Measurements from ENCODE around the gene TSEN2. TPM values are rescaled to one million over a fixed set of nuclear protein-coding genes. Genes with fewer than 3 reads are reported as not detected.
"Not testable (repeated sequence)": the region's sequence is repeated elsewhere in the genome, so short reads cannot be mapped to it uniquely, and the experiment has no call there.

TSEN2 gene
- polyA plus RNA-seq, 1 donor from 2014 or later = 12.4 TPM

DNA sequence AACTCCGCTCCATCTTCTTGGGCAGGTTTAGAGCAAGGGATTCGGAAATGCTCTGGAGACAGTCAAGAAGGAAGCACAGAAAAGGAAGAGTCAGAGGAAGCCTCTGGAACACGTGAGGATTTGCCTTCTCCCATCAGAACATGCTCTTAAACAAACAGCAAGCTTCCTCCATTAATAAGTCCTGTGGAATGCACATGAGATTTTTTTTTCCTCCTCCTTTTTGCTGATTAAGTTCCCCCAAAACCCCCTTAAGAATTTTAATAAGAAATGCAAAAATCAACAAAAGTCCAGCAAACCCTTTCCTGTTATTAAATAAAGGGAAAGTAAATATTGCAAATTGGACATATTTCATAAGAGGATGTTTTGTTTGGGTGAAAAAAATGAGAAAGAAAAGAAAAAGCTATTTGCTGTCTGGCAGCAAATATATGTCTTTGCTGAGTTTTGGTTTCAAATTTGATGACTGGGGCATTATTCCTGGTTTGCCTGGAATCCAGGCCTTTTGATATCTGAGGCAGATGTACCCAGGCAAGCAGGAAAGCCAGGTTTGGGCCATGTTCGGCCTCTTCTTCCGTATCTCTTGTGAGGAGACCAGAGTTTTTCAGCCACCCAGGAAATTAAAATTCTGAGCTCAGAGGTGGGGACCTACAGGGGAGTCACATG is 7.9 kb upstream of the TSEN2 start:
- H3K27me3 Mint-ChIP-seq = peaks cover 3% of the 10 kb centered on the region
- no peaks in the 10 kb centered on the region for H3K36me3 Mint-ChIP-seq
- H3K27ac Mint-ChIP-seq = no peak overlapping the region
- H3K4me1 Mint-ChIP-seq = peaks cover 0 to 3% (median 1%) of the 10 kb centered on the region in 3 donors
- no peaks in the 10 kb centered on the region for H3K9me3 Mint-ChIP-seq
- no peak overlapping the region for H3K4me3 Mint-ChIP-seq

- H3K4me1 Mint-ChIP-seq = peaks cover 0 to 2% (median 0%) of the 10 kb centered on the region in 3 donors
- H3K36me3 Mint-ChIP-seq = no peaks in the 10 kb centered on the region
- no peak overlapping the region for H3K27ac Mint-ChIP-seq
- H3K9me3 Mint-ChIP-seq = no peaks in the 10 kb centered on the region
- H3K4me3 Mint-ChIP-seq = no peak overlapping the region
- H3K27me3 Mint-ChIP-seq = no peaks in the 10 kb centered on the region
These were observed 7.0 kb upstream of the TSEN2 start for GRCh38 chr3:12477256-12477655.

DNA sequence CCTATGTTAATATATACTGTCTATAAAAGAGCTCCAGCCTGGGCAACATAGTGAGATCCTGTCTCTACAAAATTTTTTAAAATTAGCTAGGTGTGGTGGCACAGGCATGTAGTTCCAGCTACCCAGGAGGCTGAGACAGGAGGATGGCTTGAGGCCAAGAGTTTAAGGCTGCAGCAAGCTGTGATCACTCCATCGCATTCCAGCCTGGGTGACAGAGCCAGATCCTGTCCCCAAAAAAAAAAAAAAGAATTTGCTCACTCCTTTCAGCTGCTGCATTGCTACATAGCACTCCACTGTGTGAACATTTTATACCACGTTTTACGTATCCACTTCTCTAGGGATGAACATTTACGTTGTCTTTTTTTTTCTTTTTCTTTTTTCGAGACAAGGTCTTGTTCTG is 6.0 kb upstream of the TSEN2 start:
- peaks cover 0 to 4% (median 0%) of the 10 kb centered on the region in 3 donors for H3K4me1 Mint-ChIP-seq
- H3K27ac Mint-ChIP-seq = no peak overlapping the region
- H3K36me3 Mint-ChIP-seq = no peaks in the 10 kb centered on the region
- no peaks in the 10 kb centered on the region for H3K27me3 Mint-ChIP-seq
- H3K9me3 Mint-ChIP-seq = no peaks in the 10 kb centered on the region
- H3K4me3 Mint-ChIP-seq = no peak overlapping the region

- H3K27me3 Mint-ChIP-seq, H3K4me3 Mint-ChIP-seq, H3K9me3 Mint-ChIP-seq, H3K36me3 Mint-ChIP-seq, H3K27ac Mint-ChIP-seq: not testable (repeated sequence)
- peaks cover 3 to 13% (median 7%) of the 10 kb centered on the region in 3 donors for H3K4me1 Mint-ChIP-seq
These were observed 5.1 kb upstream of the TSEN2 start for GRCh38 chr3:12479198-12479597.

- H3K36me3 Mint-ChIP-seq = no peaks in the 10 kb centered on the region
- peak overlapping the region in 1 of 3 donors; percentile 63 for H3K27ac Mint-ChIP-seq
- H3K9me3 Mint-ChIP-seq = no peaks in the 10 kb centered on the region
- no peak overlapping the region for H3K4me3 Mint-ChIP-seq
- H3K4me1 Mint-ChIP-seq = peaks cover 4 to 17% (median 15%) of the 10 kb centered on the region in 3 donors
- H3K27me3 Mint-ChIP-seq = no peaks in the 10 kb centered on the region
These were observed 4.3 kb upstream of the TSEN2 start for GRCh38 chr3:12479919-12480427.

DNA sequence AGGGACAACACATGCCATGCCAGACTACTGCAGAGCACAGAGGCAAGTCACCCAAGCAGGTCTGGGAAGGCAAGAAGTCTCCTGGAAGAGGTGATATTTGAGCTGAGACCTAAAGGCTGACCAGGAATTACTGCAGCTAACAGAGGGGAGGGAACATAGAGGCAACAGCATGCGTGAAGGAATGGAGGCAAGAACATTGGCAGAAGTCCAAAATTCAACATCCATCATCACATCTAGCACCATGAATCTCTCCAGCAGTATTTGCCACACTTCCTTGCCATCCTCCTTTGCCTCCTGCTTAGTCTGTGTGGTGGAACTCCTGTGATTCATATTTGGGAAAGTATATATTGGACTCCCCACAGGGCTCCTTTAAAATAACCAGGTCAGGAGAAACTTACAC is 870 bp upstream of the TSEN2 start:
- H3K9me3 Mint-ChIP-seq = no peaks in the 10 kb centered on the region
- peak overlapping the region; percentile 94 to 98 (median 96) for H3K4me3 Mint-ChIP-seq
- H3K36me3 Mint-ChIP-seq = peaks cover 1% of the 10 kb centered on the region
- no peaks in the 10 kb centered on the region for H3K27me3 Mint-ChIP-seq
- peaks cover 7 to 27% (median 19%) of the 10 kb centered on the region in 3 donors for H3K4me1 Mint-ChIP-seq
- peak overlapping the region in 2 of 3 donors; percentile 91 to 98 for H3K27ac Mint-ChIP-seq

GRCh38 chr3:12483872-12484197 is 445 bp upstream of the TSEN2 start:
- Mint-ChIP-seq H3K4me3 (peak overlapping the region; percentile 94 to 98 (median 96)), H3K36me3 (peaks cover 1% of the 10 kb centered on the region), H3K27ac (peak overlapping the region; percentile 80 to 98 (median 91)), H3K4me1 (peaks cover 7 to 28% (median 19%) of the 10 kb centered on the region in 3 donors), H3K9me3 (no peaks in the 10 kb centered on the region), H3K27me3 (no peaks in the 10 kb centered on the region)

- H3K4me1 Mint-ChIP-seq = peaks cover 7 to 25% (median 19%) of the 10 kb centered on the region in 3 donors
- H3K9me3 Mint-ChIP-seq = no peaks in the 10 kb centered on the region
- peak overlapping the region; percentile 80 to 98 (median 91) for H3K27ac Mint-ChIP-seq
These were observed 675 bp downstream of the TSEN2 start for GRCh38 chr3:12484983-12485327.

GRCh38 chr3:12486001-12486400 is 1.7 kb downstream of the TSEN2 start:
- Mint-ChIP-seq H3K4me1 (peaks cover 7 to 25% (median 19%) of the 10 kb centered on the region in 3 donors), H3K27ac (peak overlapping the region in 1 of 3 donors; percentile 91), H3K9me3 (no peaks in the 10 kb centered on the region), H3K4me3 (peak overlapping the region in 2 of 4 donors; percentile 60 to 74), H3K36me3 (peaks cover 3% of the 10 kb centered on the region), H3K27me3 (no peaks in the 10 kb centered on the region)

More at GRCh38 chr3:12484983-12485327, 675 bp downstream of the TSEN2 start:
- peaks cover 1% of the 10 kb centered on the region for H3K36me3 Mint-ChIP-seq
- peak overlapping the region; percentile 94 to 98 (median 96) for H3K4me3 Mint-ChIP-seq
- H3K27me3 Mint-ChIP-seq = no peaks in the 10 kb centered on the region

- H3K36me3 Mint-ChIP-seq = peaks cover 5% of the 10 kb centered on the region
These were observed 2.6 kb downstream of the TSEN2 start for GRCh38 chr3:12486916-12487315.

GRCh38 chr3:12487336-12487735 is 3.1 kb downstream of the TSEN2 start:
- peaks cover 10 to 25% (median 19%) of the 10 kb centered on the region in 3 donors for H3K4me1 Mint-ChIP-seq
- H3K4me3 Mint-ChIP-seq = no peak overlapping the region
- no peak overlapping the region for H3K27ac Mint-ChIP-seq
- H3K27me3 Mint-ChIP-seq = no peaks in the 10 kb centered on the region
- H3K36me3 Mint-ChIP-seq = peaks cover 5% of the 10 kb centered on the region
- no peaks in the 10 kb centered on the region for H3K9me3 Mint-ChIP-seq

More at GRCh38 chr3:12486916-12487315, 2.6 kb downstream of the TSEN2 start:
- H3K9me3 Mint-ChIP-seq = no peaks in the 10 kb centered on the region
- no peaks in the 10 kb centered on the region for H3K27me3 Mint-ChIP-seq
- H3K27ac Mint-ChIP-seq = no peak overlapping the region
- peak overlapping the region in 1 of 4 donors; percentile 60 for H3K4me3 Mint-ChIP-seq
- peaks cover 10 to 25% (median 19%) of the 10 kb centered on the region in 3 donors for H3K4me1 Mint-ChIP-seq

DNA sequence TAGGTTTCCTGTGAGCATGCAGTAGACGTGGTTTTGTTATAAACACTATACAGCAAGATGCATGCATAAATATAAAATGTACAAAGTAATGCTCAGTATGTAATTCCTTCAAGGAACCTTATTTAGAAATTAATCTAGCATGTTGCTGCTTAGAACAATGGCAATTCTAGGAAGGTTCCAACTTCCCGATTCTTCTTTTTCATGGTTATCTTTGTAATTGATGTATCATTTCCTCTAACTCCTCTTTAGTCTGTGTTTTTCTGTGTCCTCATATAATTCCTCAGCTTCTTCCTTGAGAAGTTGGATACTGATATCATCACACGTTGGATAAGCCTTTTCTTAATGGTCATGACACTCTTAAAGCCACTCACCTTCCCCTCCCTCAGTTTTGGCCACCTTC is 3.5 kb downstream of the TSEN2 start:
- Mint-ChIP-seq H3K4me3 (peak overlapping the region in 1 of 4 donors; percentile 55), H3K27ac (no peak overlapping the region), H3K36me3 (peaks cover 5% of the 10 kb centered on the region), H3K9me3 (no peaks in the 10 kb centered on the region), H3K27me3 (no peaks in the 10 kb centered on the region), H3K4me1 (peaks cover 10 to 25% (median 19%) of the 10 kb centered on the region in 3 donors)

DNA sequence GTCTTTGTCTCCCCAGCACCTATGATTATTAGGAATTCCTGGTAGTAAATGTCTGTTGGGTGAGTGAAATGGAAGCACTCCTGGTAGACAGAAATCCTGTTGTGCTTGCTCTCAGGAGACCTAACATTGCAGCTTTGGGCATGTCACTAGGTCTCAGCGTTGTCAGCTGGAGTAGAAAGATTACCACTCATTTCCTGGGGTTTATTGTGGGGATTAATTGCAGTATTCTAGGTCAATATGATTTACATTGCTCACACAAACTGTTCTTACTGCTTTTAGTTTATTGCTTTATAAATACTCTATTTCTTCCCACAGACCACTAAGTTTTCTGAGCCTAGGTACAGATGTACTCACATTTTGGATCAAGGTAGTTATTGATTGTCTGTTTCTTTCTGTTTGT is 5.1 kb downstream of the TSEN2 start:
- no peaks in the 10 kb centered on the region for H3K27me3 Mint-ChIP-seq
- H3K4me1 Mint-ChIP-seq = peaks cover 7 to 15% (median 9%) of the 10 kb centered on the region in 3 donors
- no peaks in the 10 kb centered on the region for H3K9me3 Mint-ChIP-seq
- H3K36me3 Mint-ChIP-seq = peaks cover 9% of the 10 kb centered on the region
- H3K4me3 Mint-ChIP-seq = no peak overlapping the region
- no peak overlapping the region for H3K27ac Mint-ChIP-seq

DNA sequence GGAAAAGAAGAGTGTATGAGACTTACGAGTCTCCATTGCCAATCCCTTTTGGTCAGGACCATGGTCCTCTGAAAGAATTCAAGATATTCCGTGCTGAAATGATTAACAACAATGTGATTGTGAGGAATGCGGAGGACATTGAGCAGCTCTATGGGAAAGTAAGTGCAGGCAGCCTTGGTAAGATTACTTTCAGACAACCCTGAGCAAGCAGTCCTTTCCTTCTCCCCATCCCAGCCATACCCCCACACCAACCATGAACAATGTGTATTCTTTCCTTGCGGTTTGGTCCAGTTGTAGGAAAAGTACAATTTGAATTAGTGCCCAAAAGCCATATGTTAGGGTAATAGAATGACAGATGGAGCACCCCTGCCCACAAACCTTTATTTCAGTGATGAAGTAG is 5.6 kb downstream of the TSEN2 start:
- no peak overlapping the region for H3K4me3 Mint-ChIP-seq
- peaks cover 5 to 12% (median 7%) of the 10 kb centered on the region in 3 donors for H3K4me1 Mint-ChIP-seq
- H3K27me3 Mint-ChIP-seq = no peaks in the 10 kb centered on the region
- H3K27ac Mint-ChIP-seq = no peak overlapping the region
- H3K36me3 Mint-ChIP-seq = peaks cover 9% of the 10 kb centered on the region
- no peaks in the 10 kb centered on the region for H3K9me3 Mint-ChIP-seq

DNA sequence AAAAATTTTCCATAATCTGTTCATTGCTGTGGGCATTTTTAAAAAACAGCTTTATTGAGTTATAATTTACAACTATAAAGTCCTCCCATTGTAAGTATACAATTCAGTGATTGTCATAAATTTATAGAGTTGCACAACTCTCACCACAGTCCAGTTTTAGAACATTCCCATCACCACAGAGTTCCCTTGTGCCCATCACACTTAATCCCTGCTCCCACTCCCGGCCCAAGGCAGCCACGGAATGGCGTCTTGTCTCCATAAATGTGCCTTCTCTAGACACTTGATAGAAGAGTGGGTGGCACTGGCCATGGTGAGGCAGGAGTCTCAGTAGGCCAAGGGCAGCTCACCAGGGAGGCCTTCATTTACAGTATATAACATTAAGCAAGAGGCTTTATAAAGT is 6.3 kb downstream of the TSEN2 start:
- no peaks in the 10 kb centered on the region for H3K9me3 Mint-ChIP-seq
- peaks cover 0 to 4% (median 3%) of the 10 kb centered on the region in 3 donors for H3K4me1 Mint-ChIP-seq
- no peak overlapping the region for H3K4me3 Mint-ChIP-seq
- no peaks in the 10 kb centered on the region for H3K27me3 Mint-ChIP-seq
- H3K27ac Mint-ChIP-seq = no peak overlapping the region
- H3K36me3 Mint-ChIP-seq = peaks cover 9% of the 10 kb centered on the region
